Raji (cell line): ENCODE results near the gene SLC9A9.

Source experiments
- POLR2A ChIP-seq: IDR thresholded peaks from 2 replicates; pipeline ENCODE4 v1.6.1; 2011; ENCODE audit warnings: low read depth, low read length, control low read depth; ENCODE audit not compliant: insufficient read depth

The SLC9A9 gene

DNA sequence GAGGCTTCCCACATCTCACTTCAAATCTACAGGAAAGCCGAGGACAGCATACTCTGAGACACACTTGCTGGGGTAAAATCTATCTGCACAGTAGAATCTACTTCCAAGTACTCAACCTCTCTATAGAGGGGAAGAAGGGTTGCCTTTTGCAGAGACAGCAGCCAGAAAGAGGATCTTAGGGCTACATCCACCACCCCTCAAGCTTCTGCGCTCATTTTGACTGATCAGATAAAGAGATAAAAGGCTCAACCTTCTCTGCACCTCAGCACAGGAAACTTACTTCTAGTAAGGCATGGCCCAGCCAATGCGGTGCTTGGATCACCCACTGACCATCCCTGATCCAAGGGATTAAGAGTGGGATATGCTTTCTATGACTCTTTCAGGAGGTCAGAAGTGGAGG is 6.9 kb upstream of the SLC9A9 start:
- TF ChIP-seq POLR2A = no peak

DNA sequence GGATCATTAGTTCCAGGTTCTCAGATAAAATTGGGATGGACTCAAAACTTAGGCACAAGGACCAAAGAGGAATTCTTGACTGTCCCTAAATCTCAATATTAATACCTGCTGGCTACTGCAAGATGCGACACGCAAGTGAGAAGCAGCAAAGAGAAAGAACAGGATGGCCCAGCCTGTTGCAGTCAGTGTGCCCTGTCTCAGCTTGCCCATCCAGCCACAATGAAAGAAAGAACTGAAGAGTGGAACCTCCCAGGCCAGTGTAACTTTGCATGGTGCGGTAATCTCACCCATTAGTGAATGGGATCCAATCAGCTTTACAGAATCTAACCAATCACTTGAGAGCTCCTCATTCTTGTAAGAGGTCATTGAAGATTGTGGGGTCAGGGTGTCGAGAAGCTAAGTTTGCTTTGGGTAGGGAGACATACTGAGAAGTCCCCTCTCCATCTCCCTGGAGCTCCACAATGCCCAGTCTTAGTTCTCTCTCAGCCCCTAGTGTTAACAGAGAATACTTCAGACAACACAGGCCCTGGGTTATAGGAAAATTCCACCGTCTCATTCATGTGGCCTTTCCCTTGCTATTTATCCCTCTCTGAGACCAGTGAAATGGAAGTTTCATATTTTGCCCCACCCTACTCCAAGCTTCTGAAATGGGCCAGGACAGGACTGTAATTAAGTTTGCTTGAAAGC is 3.2 kb upstream of the SLC9A9 start:
- no peak for TF ChIP-seq POLR2A

DNA sequence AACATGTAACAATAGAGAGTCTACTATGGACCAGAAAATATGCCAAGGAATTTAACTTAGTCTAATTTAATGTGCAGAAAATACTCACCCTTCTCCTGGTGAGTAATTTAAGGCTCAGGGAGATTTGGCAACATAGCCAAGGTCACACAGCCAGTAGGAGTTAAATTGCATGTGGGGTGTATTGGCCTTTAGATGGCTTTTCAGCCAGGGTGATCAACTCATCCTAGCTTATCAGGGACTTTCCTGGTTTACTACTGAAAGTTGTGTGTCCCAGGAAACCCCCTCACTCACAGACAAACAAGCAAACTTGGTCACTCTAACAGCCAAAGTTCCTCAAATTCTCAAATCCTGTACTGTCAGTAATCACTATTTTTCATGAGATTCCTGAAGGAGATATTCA is 2.6 kb upstream of the SLC9A9 start:
- TF ChIP-seq POLR2A = no peak

DNA sequence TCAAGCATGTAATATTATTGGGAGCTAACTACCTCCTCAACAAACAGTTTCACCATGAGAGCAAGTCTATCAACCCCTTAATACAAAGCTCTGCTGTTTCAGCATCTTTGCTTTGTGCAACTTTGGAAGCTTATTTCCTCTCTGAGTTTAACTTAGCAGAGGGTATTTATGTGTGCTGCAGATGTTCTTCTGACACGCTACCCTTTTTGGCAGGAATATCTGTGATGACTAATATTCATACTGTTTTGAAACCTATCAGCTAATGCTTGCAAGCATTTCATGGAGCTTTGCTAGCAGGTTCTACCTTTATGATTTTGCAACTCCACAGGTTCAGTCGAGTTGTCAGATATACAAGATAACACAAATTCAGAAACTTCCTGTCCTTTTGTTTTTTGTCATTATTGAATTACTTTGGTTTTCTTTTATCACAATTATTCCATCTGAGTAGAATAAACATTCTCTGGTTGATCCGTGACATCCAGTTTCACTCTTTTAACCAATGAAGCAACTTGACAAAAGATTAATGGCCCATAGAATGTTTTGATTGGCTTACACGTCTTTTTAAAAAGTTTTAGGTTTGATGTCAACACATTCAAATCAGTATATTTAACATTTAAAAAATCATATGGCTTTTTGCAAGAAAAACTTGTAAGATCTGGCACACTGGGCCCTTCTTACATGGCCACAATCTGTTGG is 1.7 kb upstream of the SLC9A9 start:
- no peak for TF ChIP-seq POLR2A

DNA sequence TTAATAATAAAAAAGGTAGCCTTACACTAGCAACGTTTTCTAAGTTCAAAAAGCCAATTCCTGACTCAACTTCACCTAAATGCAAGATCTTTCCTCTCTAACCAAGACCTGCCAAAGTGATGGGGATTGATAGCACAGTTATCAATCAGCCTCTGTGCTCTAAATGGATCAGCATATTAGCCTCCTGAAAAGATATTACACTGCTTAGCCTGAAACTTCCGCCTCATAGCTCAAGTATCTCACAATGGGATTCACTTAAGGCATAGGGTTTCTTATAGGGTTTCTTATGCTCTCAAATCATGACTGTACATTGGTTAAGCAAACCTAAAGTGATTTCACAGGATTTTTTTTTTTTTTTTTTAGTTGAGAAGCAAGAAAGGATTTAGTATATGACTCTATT is 436 bp upstream of the SLC9A9 start:
- no peak for TF ChIP-seq POLR2A

DNA sequence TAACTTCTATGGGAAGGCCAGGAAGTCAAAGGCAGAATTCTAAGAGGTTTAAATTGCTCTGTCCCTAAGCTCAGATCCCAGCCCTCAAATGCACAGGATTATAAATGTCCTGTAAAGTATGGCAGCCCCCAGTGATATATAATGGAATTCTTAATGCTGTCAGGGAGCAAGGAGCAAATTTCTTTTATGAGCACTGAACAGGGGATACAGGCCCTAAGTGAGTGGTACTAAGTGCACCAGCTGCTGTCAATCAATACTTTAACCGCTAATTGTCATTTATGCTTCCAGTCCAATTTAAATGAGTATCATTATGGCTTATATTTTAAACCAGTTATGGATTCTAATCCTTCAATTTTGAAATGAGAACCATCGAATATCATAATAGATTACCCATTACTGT is 4.7 kb downstream of the SLC9A9 start:
- no peak for TF ChIP-seq POLR2A

DNA sequence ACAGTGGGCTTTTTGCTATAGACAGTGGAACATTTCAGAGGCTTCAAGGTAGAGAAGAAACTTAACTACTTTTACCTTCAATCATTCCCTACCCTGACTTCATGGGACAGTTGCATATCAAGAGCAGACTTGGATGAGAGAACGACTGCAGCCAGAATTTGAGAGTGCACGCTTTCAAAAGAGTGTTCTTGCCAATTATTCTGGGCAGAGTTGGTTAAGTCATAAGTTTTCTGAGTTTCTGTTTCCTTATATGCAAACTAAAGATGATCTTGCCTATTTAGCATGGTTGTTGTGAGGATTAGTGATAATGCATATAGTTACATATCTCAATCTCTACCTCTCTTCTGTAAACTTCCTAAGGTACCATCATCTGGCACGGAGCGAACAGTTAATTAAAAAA is 7.6 kb downstream of the SLC9A9 start:
- TF ChIP-seq POLR2A = no peak

DNA sequence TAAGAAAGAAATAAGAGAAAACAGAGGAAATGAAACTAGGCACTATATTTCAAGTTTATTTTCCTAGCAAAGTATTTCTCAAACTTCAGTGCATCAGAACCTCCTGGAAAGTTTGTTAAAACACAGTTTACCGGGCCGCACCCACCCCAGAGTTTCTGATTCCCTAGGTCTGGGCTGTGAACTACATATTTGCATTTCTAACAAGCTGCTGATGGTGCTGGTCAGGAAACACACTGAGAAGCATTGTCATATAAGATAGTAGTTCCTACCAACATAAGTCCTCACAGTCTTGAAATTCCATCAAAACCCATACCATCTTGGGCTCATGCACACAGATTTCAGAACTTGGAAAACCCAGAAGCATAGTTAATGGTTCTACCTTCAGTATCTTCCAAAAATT is 8.3 kb downstream of the SLC9A9 start:
- no peak for TF ChIP-seq POLR2A

DNA sequence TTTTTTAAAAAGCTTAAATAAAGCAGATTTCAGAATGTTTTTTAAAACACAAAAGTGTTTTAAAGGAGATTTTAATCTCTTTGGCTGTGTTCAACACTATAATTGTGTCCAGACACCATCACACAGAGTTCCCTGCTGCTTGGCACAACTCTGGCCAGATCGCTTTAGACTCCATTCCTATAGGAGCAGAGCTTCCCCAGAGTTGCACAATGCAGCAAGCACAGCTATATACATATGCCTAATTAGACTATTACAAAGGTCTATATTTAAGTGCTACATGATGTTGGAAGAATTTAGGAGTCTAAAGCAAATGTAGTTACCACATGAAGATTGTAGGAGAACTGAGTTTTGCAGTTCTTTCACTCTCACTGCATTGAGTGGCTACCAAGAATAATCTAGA is 11.2 kb downstream of the SLC9A9 start:
- no peak for TF ChIP-seq POLR2A

DNA sequence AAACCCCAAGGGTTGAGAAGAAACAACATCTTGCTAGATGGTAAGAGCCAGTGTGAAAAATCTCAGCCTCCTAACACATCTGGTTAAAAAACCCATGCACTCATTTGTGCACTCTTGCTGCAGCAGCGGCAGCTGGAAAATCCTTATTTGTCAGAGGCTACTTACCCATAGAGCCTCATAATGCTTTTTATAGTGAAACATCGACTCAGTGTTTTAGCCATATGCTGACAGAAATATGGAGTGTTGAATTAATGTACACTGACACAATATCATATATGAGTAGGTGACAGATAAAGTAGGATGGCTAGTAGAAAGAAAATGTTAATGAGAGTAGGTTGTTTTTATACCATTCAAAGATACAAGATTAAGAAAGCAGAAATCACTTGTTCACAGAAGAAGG is 13.0 kb downstream of the SLC9A9 start:
- no peak for TF ChIP-seq POLR2A

DNA sequence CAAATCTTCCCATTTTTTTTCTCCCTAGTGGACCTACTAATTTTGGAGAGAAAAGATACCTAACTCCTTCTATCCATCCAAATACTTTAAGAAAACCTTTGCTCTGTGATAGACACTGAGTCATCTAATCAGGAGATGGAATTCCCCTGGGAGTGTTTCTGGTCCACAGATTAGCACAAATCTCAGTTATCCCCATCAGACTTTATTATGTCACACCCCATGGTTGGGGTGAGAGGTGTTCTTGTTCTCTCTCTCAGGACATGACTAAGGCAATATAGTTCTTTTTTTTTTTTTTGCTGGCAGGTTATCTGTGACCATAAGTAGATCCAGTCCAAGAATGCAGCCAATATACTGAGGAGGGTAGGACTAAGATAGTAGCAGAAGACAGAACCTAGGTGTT is 15.8 kb downstream of the SLC9A9 start:
- TF ChIP-seq POLR2A = no peak

DNA sequence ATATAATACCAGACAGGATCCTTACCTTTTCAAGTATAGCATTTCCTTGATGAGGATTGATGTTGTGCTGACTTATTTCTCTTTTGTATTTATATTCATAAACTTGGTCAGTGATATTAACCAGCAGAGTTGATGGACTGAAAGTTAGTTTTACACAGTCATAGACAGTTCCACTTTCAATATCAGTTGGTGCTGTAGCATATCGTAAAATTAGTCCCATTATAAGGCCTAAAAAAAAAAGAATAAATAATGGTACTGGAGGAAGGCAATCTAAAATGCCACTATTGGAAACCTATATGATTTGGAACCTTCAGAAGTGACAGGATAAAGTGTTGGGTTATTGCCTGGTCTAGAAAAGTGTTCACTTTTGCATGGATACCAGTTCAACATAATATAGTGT is 16.3 kb downstream of the SLC9A9 start:
- TF ChIP-seq POLR2A = no peak

DNA sequence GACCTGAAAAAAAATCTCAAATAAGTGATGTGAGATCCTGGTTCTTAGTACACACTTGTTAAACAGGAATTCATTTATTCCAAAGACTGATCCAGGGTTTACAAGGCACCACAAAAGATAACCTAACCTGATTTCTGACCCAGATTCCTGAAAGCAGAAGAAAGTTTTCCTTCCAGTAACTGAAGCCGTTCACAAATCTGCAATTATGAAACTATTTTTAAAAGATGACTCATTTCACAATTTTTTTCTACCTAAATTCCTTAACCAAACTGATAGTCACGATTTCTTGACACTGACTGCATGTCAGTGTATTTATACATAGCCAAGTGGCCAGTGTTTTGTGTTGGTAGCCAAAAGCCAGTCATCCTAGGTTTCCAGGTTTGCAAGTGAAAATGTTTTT is 17.1 kb downstream of the SLC9A9 start:
- no peak for TF ChIP-seq POLR2A

DNA sequence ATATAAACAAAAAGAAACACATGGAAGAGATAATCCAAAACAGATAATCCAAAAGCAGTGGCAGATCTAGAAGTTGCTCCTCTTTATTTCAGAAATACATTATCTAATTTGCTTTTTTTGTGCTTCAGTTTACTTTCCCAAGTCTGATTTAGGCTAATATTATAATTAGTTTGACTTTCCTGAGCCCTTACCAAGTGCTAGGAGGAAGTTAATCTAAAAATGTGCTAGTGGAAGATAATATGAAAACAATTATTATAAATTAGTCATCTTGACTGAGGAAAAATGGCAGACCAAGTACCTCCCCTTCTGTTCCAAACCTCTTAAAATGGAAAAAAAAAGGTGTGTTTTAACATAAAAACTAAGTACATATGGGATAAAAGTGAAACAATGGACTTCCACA is 17.5 kb downstream of the SLC9A9 start:
- TF ChIP-seq POLR2A = no peak

DNA sequence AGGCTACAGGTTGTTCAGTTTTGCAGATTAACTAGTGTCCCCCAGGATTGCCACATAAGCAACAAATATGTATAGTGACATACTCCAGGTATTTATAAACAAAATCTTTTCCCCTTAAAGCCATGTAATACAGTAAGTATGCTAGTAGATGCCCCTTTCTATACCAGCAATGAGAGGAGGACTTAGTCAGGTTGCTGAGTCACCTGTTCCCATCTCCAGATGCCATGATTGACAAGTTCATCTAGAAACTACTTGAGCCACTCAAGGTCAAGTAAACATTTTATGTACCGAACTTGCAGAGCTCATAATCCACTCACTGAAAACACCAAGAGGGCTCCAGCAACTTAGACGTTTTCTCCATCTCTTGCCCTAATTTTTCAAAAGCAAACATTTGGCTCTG is 18.2 kb downstream of the SLC9A9 start:
- TF ChIP-seq POLR2A = no peak

DNA sequence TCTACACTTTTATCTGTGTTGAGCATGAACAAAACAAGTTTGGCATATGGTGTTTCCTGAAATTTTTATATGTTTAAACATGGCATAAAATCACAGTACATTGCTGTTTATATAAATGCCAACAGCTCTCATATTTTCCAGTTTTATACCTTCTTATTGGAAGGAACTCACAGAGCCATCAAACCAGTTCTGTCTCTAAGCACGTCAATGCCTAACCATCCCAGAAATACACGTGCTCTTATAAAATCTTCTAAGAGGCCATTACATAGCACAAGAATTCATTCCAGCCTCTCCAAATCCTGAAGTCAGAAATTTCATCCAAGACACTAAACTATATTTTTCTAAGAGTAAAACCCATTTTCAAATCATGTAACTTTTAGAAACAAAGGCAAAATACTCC is 20.8 kb downstream of the SLC9A9 start:
- TF ChIP-seq POLR2A = no peak

DNA sequence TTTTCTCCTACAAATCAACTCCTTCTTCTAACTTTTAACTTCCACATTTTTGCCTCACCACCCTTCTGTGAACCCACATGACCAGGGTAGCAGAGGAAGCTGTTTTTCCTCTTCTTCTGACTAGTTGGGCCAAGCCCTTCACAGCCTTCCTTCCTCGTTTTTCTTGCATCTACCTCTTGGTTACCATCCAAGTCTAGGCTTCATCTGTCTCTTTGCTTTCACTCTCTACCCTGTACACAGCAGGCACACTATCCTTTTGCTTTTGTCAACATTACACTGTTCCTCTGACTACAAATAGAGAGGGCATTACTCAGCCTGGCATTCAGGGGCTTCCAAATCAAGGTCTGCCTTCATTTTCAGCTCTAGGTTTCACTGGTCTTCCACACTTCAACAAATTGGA is 22.0 kb downstream of the SLC9A9 start:
- no peak for TF ChIP-seq POLR2A
